IMR-90 (cell line): ENCODE results near the gene CSF1.

ENCODE experiments used
- MXI1 ChIP-seq: IDR thresholded peaks from 2 replicates; pipeline ENCODE4 v1.6.1; 2012; ENCODE audit warnings: low read depth, mild to moderate bottlenecking, low read length, moderate library complexity, borderline replicate concordance
- POLR2A ChIP-seq: IDR thresholded peaks from 2 replicates; pipeline ENCODE4 v1.6.1; 2012; ENCODE audit warnings: mild to moderate bottlenecking, low read depth, low read length
- TF ChIP-seq, protein P1 (sequence below): conservative IDR thresholded peaks from 2 replicates; pipeline ENCODE4 v1.5.1; 2012; ENCODE audit warnings: mild to moderate bottlenecking, low read depth, low read length, improper control_type of control experiment

DNA sequence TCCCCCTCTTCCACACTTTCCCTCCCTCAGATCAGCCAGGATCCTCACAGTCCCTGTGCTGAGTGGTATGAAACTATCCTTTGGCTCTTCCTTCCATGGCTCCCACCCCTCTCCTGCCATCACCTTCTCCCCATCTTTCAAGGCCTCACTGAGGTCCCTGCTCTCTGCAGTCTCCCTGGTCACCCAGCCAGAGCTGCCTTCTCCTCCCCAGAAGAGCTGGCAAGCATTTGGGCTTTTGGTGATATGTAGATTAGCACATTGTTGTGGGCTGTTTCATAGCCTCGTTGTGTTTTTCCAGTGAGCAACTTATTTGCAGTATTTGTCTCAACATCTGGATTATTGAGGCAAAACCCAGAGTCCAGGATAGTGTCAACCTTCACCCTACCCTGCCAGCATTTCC lies 2.2 kb downstream of the CSF1 start:
- no peak for TF ChIP-seq MXI1
- TF ChIP-seq, protein P1, sequence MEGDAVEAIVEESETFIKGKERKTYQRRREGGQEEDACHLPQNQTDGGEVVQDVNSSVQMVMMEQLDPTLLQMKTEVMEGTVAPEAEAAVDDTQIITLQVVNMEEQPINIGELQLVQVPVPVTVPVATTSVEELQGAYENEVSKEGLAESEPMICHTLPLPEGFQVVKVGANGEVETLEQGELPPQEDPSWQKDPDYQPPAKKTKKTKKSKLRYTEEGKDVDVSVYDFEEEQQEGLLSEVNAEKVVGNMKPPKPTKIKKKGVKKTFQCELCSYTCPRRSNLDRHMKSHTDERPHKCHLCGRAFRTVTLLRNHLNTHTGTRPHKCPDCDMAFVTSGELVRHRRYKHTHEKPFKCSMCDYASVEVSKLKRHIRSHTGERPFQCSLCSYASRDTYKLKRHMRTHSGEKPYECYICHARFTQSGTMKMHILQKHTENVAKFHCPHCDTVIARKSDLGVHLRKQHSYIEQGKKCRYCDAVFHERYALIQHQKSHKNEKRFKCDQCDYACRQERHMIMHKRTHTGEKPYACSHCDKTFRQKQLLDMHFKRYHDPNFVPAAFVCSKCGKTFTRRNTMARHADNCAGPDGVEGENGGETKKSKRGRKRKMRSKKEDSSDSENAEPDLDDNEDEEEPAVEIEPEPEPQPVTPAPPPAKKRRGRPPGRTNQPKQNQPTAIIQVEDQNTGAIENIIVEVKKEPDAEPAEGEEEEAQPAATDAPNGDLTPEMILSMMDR: no peak
- no peak for TF ChIP-seq POLR2A
